ENCODE data around the gene DGCR6L. TPM values are rescaled to one million over a fixed set of nuclear protein-coding genes. Genes with fewer than 3 reads are reported as not detected.

Gene DGCR6L
- total and polyA plus RNA-seq, 2 donors from 2014 or later: 35.3 to 137 TPM

GRCh38 chr22:20302438-20303228 is 17.2 kb downstream of the DGCR6L start:
- FAIRE-seq (no peak), DNase-seq (peak in 1 of 5 donors; percentile 57)
- Histone ChIP-seq H3K9me3 (ENCODE audit: control insufficient read depth in 2 of 3, insufficient read depth in 1 of 3, low read length in 3 of 3) (no peaks in the 10 kb centered on the region), H3K27ac (ENCODE audit: low read depth in 2 of 2, low read length in 2 of 2) (no peak overlapping the region), H3K27me3 (ENCODE audit: control insufficient read depth, insufficient read depth, low read length) (no peaks in the 10 kb centered on the region), H3K36me3 (ENCODE audit: control insufficient read depth in 2 of 3, insufficient read depth in 3 of 3, low read length in 3 of 3) (no peaks in the 10 kb centered on the region), H3K4me3 (ENCODE audit: low read length in 3 of 3) (no peak overlapping the region), H3K9ac (ENCODE audit: low read length in 3 of 3) (no peak overlapping the region), H3K4me1 (ENCODE audit: control insufficient read depth in 2 of 3, insufficient read depth in 2 of 3, low read depth in 1 of 3, low read length in 3 of 3) (peaks cover 0 to 4% (median 0%) of the 10 kb centered on the region in 3 donors)
- intact Hi-C loops (cut with DNase I): no loop called here
- TF ChIP-seq CTCF (IDR thresholded peaks at IDR 0.05; ENCODE audit: borderline replicate concordance, extremely low read depth, insufficient read depth): no peak

GRCh38 chr22:20299746-20300136 is 20.1 kb downstream of the DGCR6L start:
- Histone ChIP-seq H3K4me1 (ENCODE audit: control insufficient read depth in 2 of 3, insufficient read depth in 2 of 3, low read depth in 1 of 3, low read length in 3 of 3) (peaks cover 0 to 4% (median 0%) of the 10 kb centered on the region in 3 donors), H3K9ac (ENCODE audit: low read length in 3 of 3) (no peak overlapping the region), H3K4me3 (ENCODE audit: low read length in 3 of 3) (peak overlapping the region in 1 of 3 donors; percentile 37), H3K27me3 (ENCODE audit: control insufficient read depth, insufficient read depth, low read length) (no peaks in the 10 kb centered on the region), H3K36me3 (ENCODE audit: control insufficient read depth in 2 of 3, insufficient read depth in 3 of 3, low read length in 3 of 3) (no peaks in the 10 kb centered on the region), H3K27ac (ENCODE audit: low read depth in 2 of 2, low read length in 2 of 2) (no peak overlapping the region), H3K9me3 (ENCODE audit: control insufficient read depth in 2 of 3, insufficient read depth in 1 of 3, low read length in 3 of 3) (no peaks in the 10 kb centered on the region)
- intact Hi-C loops (cut with DNase I): loop anchor here (10.0 kb wide), 1 partner anchor 145 kb away; the partner anchor contains the start of gene CCDC188
- TF ChIP-seq CTCF (IDR thresholded peaks at IDR 0.05; ENCODE audit: borderline replicate concordance, extremely low read depth, insufficient read depth): no peak
- DNase-seq (peak in 2 of 5 donors; percentile 23 to 48), FAIRE-seq (no peak)

- Histone ChIP-seq H3K9me3 (ENCODE audit: control insufficient read depth in 2 of 3, insufficient read depth in 1 of 3, low read length in 3 of 3) (no peaks in the 10 kb centered on the region), H3K9ac (ENCODE audit: low read length in 3 of 3) (no peak overlapping the region), H3K4me3 (ENCODE audit: low read length in 3 of 3) (peak overlapping the region in 1 of 3 donors; percentile 37), H3K27ac (ENCODE audit: low read depth in 2 of 2, low read length in 2 of 2) (no peak overlapping the region), H3K27me3 (ENCODE audit: control insufficient read depth, insufficient read depth, low read length) (no peaks in the 10 kb centered on the region), H3K4me1 (ENCODE audit: control insufficient read depth in 2 of 3, insufficient read depth in 2 of 3, low read depth in 1 of 3, low read length in 3 of 3) (peaks cover 0 to 4% (median 0%) of the 10 kb centered on the region in 3 donors), H3K36me3 (ENCODE audit: control insufficient read depth in 2 of 3, insufficient read depth in 3 of 3, low read length in 3 of 3) (no peaks in the 10 kb centered on the region)
- DNase-seq (peak; percentile 90 to 96 (median 93)), FAIRE-seq (no peak)
- intact Hi-C loops (cut with DNase I): loop anchor here (10.0 kb wide), 1 partner anchor 144 kb away; the partner anchor contains the start of gene CCDC188
- no peak for TF ChIP-seq CTCF (IDR thresholded peaks at IDR 0.05; ENCODE audit: borderline replicate concordance, extremely low read depth, insufficient read depth)
These were observed 20.8 kb downstream of the DGCR6L start for GRCh38 chr22:20298803-20299745.

All from kidney (tissue), 14 donors.